ENCODE measurements around the gene SIGLEC5.
A peak's percentile ranks its signal among the peaks of the same experiment; 100 is the strongest.
"Not testable (repeated sequence)": the region's sequence is repeated elsewhere in the genome, so short reads cannot be mapped to it uniquely, and the experiment has no call there.

The SIGLEC5 gene

DNA sequence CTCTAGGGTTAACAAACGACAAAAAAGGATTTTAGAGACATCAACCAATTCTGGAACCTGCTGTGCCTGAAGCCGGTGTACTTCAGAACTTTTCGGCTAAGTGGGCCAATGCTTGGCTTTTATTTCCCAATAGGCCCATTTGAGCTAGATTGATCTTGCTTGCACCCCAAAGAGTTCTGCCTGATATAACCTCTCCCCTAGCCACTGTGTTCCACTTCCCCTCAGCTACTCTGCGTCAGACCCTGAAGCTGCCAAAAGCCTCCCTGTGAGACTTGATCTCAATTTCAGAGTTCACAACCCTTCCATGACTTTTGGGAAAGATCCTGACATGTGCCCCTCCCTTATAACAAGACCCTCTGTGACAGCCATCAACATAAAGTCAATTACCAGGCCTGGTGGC, 22.1 kb upstream of the SIGLEC5 start:
- TF ChIP-seq POLR2AphosphoS5 (IDR thresholded peaks at IDR 0.05; ENCODE audit: low read depth, low read length) (no peak), SPI1 (IDR thresholded peaks at IDR 0.05; ENCODE audit: low read depth, low read length) (peak; percentile 73), TAF1 (IDR thresholded peaks at IDR 0.05; ENCODE audit: low read depth, low read length) (no peak), POLR2A (IDR thresholded peaks at IDR 0.05; ENCODE audit: low read depth, low read length) (no peak), PAX5 (IDR thresholded peaks at IDR 0.05; ENCODE audit: insufficient read depth, low read length, severe bottlenecking) (no peak), POU2F2 (IDR thresholded peaks at IDR 0.05; ENCODE audit: low read depth, low read length) (no peak)
- FAIRE-seq (no peak), DNase-seq (ENCODE audit: insufficient read length, low spot score) (no peak)

DNA sequence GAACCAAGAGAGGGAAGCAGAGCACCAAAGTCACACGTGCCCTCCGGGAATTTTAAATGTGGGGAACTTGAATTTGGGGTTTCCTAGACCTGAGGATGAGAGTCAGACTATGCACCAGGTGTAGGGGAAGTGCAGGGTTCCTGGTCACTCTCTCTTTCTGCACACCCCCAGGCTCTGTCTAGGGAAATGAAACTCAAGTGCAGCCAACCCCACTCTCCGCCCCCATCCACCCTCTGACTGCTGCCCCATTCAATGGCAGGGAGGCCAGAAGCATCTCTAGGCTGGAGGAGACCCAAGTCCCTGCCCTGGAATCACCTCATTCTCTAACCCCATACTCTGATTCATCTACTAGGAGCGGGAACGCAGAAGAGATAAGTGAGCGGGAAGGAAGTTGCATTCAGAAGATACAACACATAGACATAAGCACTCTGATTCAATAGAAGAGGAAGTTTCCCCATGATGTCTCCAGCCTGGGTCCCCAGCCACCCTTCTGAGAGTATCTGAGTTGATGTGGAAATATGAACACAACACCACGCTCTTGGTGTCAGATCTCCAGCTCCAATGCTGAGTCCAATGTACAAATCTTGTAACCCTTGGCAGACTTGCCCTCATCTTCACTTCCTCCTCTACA, 21.1 kb upstream of the SIGLEC5 start:
- TF ChIP-seq POU2F2 (IDR thresholded peaks at IDR 0.05; ENCODE audit: low read depth, low read length) = peak; percentile 17; the same call in 1 of the 2 replicates
- TF ChIP-seq SPI1 (IDR thresholded peaks at IDR 0.05; ENCODE audit: low read depth, low read length) = peak; percentile 93
- no peak for TF ChIP-seq POLR2AphosphoS5 (IDR thresholded peaks at IDR 0.05; ENCODE audit: low read depth, low read length)
- TF ChIP-seq PAX5 (IDR thresholded peaks at IDR 0.05; ENCODE audit: insufficient read depth, low read length, severe bottlenecking) = no peak
- FAIRE-seq (peak; percentile 88), DNase-seq (ENCODE audit: insufficient read length, low spot score) (no peak)

DNA sequence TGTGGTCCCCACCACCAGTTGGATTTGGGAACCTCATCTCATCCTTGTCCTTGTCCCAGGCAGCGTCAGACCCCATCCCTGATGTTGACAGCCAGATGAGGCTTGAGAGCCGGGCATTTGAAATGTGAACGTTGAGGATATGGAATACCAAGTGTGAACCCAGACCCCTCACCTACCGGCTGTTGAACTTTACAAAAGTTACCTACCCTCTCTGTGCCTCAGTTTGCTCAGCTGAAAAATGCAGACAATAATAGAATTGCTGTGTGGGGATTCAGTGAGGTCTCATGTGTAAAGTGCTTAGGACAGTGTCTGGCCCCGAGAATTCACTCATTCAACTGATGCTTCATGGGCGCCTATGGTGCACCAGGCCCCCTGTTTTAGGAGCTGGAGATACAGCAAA, 17.1 kb upstream of the SIGLEC5 start:
- TF ChIP-seq POU2F2 (IDR thresholded peaks at IDR 0.05; ENCODE audit: low read depth, low read length) (no peak), SPI1 (IDR thresholded peaks at IDR 0.05; ENCODE audit: low read depth, low read length) (no peak), POLR2AphosphoS5 (IDR thresholded peaks at IDR 0.05; ENCODE audit: low read depth, low read length) (no peak), POLR2A (IDR thresholded peaks at IDR 0.05; ENCODE audit: low read depth, low read length) (no peak), PAX5 (IDR thresholded peaks at IDR 0.05; ENCODE audit: insufficient read depth, low read length, severe bottlenecking) (no peak)
- DNase-seq (ENCODE audit: insufficient read length, low spot score) (no peak), FAIRE-seq (peak; percentile 13)

DNA sequence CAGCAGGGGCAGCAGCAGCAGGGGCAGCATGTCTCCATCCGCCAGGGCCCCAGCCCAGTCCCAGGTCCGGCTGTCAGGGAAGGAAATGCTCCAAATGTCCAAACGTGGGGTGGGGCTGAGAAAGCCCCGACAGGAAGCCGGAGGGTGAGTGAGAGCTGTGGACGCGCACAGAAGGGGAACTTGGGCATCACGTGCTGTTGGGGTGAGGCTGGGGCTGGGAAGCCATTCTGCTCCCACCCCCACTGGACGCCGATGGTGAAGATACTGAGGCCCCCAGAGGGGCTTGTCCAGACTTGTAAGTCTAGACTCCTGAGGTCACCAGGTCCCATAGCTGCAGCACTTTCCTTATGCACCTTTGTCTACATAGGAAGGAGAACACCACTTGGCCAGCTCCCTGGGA, 16.5 kb upstream of the SIGLEC5 start, which contains the start of gene SIGLEC14:
TSS of gene SIGLEC14 (minus strand) at position 96 of the 400 bp plus-strand sequence. CDS start at position 30, 66 bp downstream.
- DNase-seq (ENCODE audit: insufficient read length, low spot score) = not testable (repeated sequence)
- peak; percentile 90 for FAIRE-seq

DNA sequence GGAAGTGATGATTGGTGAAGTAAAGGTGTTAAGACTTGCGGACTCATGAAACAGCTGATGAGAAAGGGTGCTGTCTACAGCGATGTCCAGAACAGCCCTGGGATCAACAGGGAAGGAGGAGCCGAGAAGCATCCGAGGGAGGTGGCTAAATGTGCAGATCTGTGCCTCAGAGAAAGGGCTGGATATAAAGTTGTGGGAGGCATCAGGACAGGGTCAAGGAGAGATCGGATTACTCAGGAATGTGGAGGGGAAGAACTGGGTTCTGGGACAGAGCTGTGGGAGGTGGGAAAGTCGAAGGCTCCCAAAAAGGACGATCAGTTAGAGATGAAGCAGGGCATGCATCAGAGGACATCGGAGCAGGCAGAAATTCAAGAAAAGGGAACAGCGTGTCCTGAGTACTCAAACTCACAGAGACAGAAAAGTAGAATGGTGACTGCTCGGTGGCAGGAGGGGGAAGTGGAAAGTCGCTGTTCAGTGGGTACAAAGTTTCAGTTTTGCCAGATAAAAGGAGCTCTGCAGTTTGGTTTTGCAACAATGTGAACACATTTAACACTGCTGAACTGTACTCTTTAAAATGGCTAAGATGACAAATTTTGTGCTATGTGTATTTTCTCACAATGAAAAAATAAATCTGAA, 14.6 kb upstream of the SIGLEC5 start:
- no peak for TF ChIP-seq TAF1 (IDR thresholded peaks at IDR 0.05; ENCODE audit: low read depth, low read length)
- TF ChIP-seq PAX5 (IDR thresholded peaks at IDR 0.05; ENCODE audit: insufficient read depth, low read length, severe bottlenecking) = no peak
- no peak for TF ChIP-seq POLR2AphosphoS5 (IDR thresholded peaks at IDR 0.05; ENCODE audit: low read depth, low read length)
- TF ChIP-seq POLR2A (IDR thresholded peaks at IDR 0.05; ENCODE audit: low read depth, low read length) = no peak
- TF ChIP-seq SPI1 (IDR thresholded peaks at IDR 0.05; ENCODE audit: low read depth, low read length) = no peak
- no peak for TF ChIP-seq POU2F2 (IDR thresholded peaks at IDR 0.05; ENCODE audit: low read depth, low read length)
- DNase-seq (ENCODE audit: insufficient read length, low spot score) = no peak
- FAIRE-seq = no peak

DNA sequence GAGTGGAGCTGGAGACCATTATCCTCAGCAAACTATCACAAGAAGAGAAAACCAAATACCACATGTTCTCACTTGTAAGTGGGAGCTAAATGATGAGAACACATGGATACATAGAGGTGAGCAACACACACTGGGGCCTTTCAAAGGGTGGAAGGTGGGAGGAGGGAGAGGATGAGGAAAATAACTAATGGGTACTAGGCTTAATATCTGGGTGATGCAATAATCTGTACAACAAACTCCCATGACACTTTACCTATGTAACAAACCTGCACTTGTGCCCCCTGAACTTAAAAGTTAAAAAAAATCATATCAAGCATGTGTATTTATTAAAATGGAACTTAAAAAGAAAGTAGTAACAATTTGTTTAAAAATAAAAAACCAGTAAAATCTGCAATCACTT, 11.4 kb upstream of the SIGLEC5 start:
- FAIRE-seq (no peak), DNase-seq (ENCODE audit: insufficient read length, low spot score) (no peak)
- TF ChIP-seq PAX5 (IDR thresholded peaks at IDR 0.05; ENCODE audit: insufficient read depth, low read length, severe bottlenecking) (no peak), TAF1 (IDR thresholded peaks at IDR 0.05; ENCODE audit: low read depth, low read length) (no peak), POLR2AphosphoS5 (IDR thresholded peaks at IDR 0.05; ENCODE audit: low read depth, low read length) (no peak), SPI1 (IDR thresholded peaks at IDR 0.05; ENCODE audit: low read depth, low read length) (no peak), POU2F2 (IDR thresholded peaks at IDR 0.05; ENCODE audit: low read depth, low read length) (no peak), POLR2A (IDR thresholded peaks at IDR 0.05; ENCODE audit: low read depth, low read length) (no peak)

DNA sequence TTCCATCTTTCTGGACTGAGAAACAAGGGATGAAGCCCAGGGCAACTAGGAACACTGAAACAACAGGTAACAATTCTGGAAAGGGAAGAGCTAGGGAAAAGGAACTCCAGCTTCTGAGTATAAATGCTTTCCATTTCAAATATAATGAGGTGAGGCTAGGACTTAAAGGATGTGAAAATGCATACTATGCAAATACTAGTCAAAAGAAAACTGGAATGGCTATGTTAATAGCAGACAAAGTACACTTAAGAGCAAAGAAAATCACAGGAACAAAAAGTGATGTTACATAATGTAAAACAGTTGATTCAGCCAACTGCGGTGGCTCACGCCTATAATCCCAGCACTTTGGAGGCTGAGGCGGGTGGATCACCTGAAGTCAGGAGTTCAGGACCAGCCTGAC, 10.2 kb upstream of the SIGLEC5 start:
- FAIRE-seq (no peak), DNase-seq (ENCODE audit: insufficient read length, low spot score) (no peak)
- TF ChIP-seq TAF1 (IDR thresholded peaks at IDR 0.05; ENCODE audit: low read depth, low read length) (no peak), POLR2A (IDR thresholded peaks at IDR 0.05; ENCODE audit: low read depth, low read length) (no peak), PAX5 (IDR thresholded peaks at IDR 0.05; ENCODE audit: insufficient read depth, low read length, severe bottlenecking) (no peak), POLR2AphosphoS5 (IDR thresholded peaks at IDR 0.05; ENCODE audit: low read depth, low read length) (no peak), SPI1 (IDR thresholded peaks at IDR 0.05; ENCODE audit: low read depth, low read length) (no peak), POU2F2 (IDR thresholded peaks at IDR 0.05; ENCODE audit: low read depth, low read length) (no peak)

DNA sequence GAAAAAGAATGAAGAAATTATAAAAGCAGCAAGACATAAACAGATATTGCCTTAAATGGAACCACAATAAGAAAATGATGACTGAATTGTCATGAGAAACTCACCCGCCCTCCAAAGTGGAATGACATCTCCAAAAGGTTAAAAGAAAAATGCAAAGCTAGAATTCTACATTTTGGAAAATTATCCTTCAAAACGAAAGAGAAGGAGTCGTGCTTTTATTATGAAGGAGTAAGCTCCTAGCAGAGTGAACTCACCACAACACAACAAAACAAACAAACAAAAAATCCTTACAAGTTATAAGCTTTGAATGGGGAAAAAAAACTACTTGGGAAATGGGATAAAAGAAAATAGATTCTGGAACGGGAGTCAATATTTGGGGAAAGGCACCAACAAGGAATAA, 9.7 kb upstream of the SIGLEC5 start:
- DNase-seq (ENCODE audit: insufficient read length, low spot score) = no peak
- FAIRE-seq = no peak
- TF ChIP-seq TAF1 (IDR thresholded peaks at IDR 0.05; ENCODE audit: low read depth, low read length) (no peak), POLR2AphosphoS5 (IDR thresholded peaks at IDR 0.05; ENCODE audit: low read depth, low read length) (no peak), POU2F2 (IDR thresholded peaks at IDR 0.05; ENCODE audit: low read depth, low read length) (no peak), SPI1 (IDR thresholded peaks at IDR 0.05; ENCODE audit: low read depth, low read length) (no peak), POLR2A (IDR thresholded peaks at IDR 0.05; ENCODE audit: low read depth, low read length) (no peak), PAX5 (IDR thresholded peaks at IDR 0.05; ENCODE audit: insufficient read depth, low read length, severe bottlenecking) (no peak)

DNA sequence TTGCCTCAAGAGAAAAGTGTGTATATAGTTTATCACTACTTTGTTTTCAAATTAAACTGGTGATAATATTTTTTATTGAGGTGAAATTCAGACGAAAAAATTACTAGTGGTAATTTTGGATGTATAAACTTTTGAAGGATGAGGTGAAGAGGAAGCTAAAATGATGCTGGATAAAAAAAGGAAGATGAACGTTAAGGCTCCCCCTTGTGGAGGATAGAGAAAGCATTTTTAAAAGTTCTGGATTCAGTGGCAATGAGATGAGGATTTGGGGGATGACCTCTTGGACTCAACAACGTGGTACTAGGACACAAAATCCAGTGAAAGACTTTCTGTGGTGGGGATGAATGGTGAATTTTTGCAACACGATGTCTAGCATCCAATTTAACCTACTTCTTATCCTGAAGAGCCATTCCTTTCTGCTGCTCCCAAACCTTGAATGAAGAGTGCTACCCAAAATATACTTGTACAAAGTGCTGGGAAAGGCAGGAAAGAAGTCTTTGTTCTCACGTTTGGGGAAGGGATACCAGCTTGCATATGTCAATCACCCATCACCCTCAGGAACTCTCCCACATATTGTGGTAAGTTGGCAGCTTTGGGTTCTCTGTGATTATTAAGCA, 7.3 kb upstream of the SIGLEC5 start:
- DNase-seq (ENCODE audit: insufficient read length, low spot score) (no peak), FAIRE-seq (no peak)
- TF ChIP-seq POLR2A (IDR thresholded peaks at IDR 0.05; ENCODE audit: low read depth, low read length) (no peak), PAX5 (IDR thresholded peaks at IDR 0.05; ENCODE audit: insufficient read depth, low read length, severe bottlenecking) (no peak), POU2F2 (IDR thresholded peaks at IDR 0.05; ENCODE audit: low read depth, low read length) (no peak), TAF1 (IDR thresholded peaks at IDR 0.05; ENCODE audit: low read depth, low read length) (no peak), SPI1 (IDR thresholded peaks at IDR 0.05; ENCODE audit: low read depth, low read length) (no peak), POLR2AphosphoS5 (IDR thresholded peaks at IDR 0.05; ENCODE audit: low read depth, low read length) (no peak)
